HepG2 (cell line): Measurements from ENCODE around the gene ZBED1.
"Not testable (repeated sequence)": the region's sequence is repeated elsewhere in the genome, so short reads cannot be mapped to it uniquely, and the experiment has no call there.

Experiments
- ERF ChIP-seq: IDR thresholded peaks from 2 replicates; pipeline ENCODE4 v1.6.1; 2018; ENCODE audit warnings: missing biosample characterization, missing genetic modification reagents
- HOXD1 ChIP-seq: sonication (generic); formaldehyde crosslinking; IDR thresholded peaks from 2 replicates; pipeline ENCODE4 v1.5.0; 2020; ENCODE audit warnings: missing genetic modification reagents
- SP1 ChIP-seq, 2 experiments: fragments of 450-650 bp in 1 of 2; sonication (generic) in 1 of 2; formaldehyde crosslinking in 1 of 2; IDR thresholded peaks; 2 replicates each; pipeline versions ENCODE4 v1.4.0 to v1.6.1; 2016 to 2020; ENCODE audit warnings: missing genetic modification reagents in 1 of 2
- TF ChIP-seq, protein P1 (sequence below): sonication (generic); formaldehyde crosslinking; IDR thresholded peaks from 2 replicates; pipeline ENCODE4 v1.5.0; 2020; ENCODE audit warnings: mild to moderate bottlenecking, missing genetic modification reagents, moderate library complexity

DNA sequence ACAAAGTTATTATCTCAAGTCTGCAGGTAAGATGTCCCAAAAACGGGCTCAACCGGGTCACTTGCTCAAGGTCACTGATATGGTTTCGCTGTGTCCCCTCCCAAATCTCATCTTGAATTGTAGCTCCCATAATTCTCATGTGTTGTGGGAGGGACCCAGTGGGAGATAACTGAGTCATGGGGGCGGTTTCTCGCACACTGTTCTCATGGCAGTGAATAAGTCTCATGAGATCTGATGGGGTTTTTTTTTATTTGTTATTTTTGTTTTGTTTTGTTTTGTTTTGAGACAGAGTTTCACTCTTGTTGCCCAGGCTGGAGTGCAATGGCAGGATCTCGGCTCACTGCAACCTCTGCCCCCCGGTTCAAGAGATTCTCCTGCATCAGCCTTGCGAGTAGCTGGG lies 4.6 kb upstream of the ZBED1 start:
- not testable (repeated sequence) for TF ChIP-seq SP1 (IDR thresholded peaks at IDR 0.05); SP1 (CRISPR knock-in tag; IDR thresholded peaks at IDR 0.05); HOXD1 (CRISPR knock-in tag); ERF (CRISPR knock-in tag)
- TF ChIP-seq, protein P1, sequence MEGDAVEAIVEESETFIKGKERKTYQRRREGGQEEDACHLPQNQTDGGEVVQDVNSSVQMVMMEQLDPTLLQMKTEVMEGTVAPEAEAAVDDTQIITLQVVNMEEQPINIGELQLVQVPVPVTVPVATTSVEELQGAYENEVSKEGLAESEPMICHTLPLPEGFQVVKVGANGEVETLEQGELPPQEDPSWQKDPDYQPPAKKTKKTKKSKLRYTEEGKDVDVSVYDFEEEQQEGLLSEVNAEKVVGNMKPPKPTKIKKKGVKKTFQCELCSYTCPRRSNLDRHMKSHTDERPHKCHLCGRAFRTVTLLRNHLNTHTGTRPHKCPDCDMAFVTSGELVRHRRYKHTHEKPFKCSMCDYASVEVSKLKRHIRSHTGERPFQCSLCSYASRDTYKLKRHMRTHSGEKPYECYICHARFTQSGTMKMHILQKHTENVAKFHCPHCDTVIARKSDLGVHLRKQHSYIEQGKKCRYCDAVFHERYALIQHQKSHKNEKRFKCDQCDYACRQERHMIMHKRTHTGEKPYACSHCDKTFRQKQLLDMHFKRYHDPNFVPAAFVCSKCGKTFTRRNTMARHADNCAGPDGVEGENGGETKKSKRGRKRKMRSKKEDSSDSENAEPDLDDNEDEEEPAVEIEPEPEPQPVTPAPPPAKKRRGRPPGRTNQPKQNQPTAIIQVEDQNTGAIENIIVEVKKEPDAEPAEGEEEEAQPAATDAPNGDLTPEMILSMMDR (CRISPR knock-in tag): not testable (repeated sequence)
